Neural cell (in vitro differentiated cells): Measurements from ENCODE around the gene DSPP. TPM values are rescaled to one million over a fixed set of nuclear protein-coding genes. Genes with fewer than 3 reads are reported as not detected.

ENCODE experiments used
- H2AFZ ChIP-seq: fragments of 200-600, 300-800 bp; sonication (generic), shearing (Covaris generic); 2 replicates; pipeline ENCODE4 v1.6.0; 2014; ENCODE audit warnings: low read depth, mild to moderate bottlenecking, antibody characterized with exemption, low read length, moderate library complexity
- H3F3A ChIP-seq: fragments of 200-600 bp; shearing (Covaris generic); 2 replicates; pipeline ENCODE4 v1.6.1; 2016; ENCODE audit warnings: mild to moderate bottlenecking, moderate library complexity, mixed read lengths, antibody characterized with exemption, low read length; ENCODE audit not compliant: insufficient read depth, poor library complexity, severe bottlenecking
- H3K27ac ChIP-seq: fragments of 200-600, 300-800 bp; sonication (generic), shearing (Covaris generic); 2 replicates; pipeline ENCODE4 v1.5.1; 2014; ENCODE audit warnings: mild to moderate bottlenecking, low read length, moderate library complexity
- H3K27me3 ChIP-seq: fragments of 300-800, 200-600 bp; sonication (generic), shearing (Covaris generic); 2 replicates; pipeline ENCODE4 v1.6.0; 2014; ENCODE audit warnings: mild to moderate bottlenecking, low read depth, low read length, moderate library complexity; ENCODE audit not compliant: insufficient read depth
- H3K36me3 ChIP-seq: fragments of 300-800, 200-600 bp; sonication (generic), shearing (Covaris generic); 2 replicates; pipeline ENCODE4 v1.5.1; 2014; ENCODE audit warnings: mild to moderate bottlenecking, antibody characterized with exemption, low read length, moderate library complexity; ENCODE audit not compliant: insufficient read depth
- H3K4me2 ChIP-seq: fragments of 300-800, 200-600 bp; sonication (generic), shearing (Covaris generic); 2 replicates; pipeline ENCODE4 v1.6.0; 2014; ENCODE audit warnings: mild to moderate bottlenecking, low read length
- H3K4me3 ChIP-seq: fragments of 300-800, 200-600 bp; sonication (generic), shearing (Covaris generic); 2 replicates; pipeline ENCODE4 v1.5.1; 2014; ENCODE audit warnings: mild to moderate bottlenecking, low read length, moderate library complexity
- H3K79me2 ChIP-seq: fragments of 200-600 bp; shearing (Covaris generic); replicated peaks from 2 replicates; pipeline ENCODE4 v1.6.0; 2014; ENCODE audit warnings: mild to moderate bottlenecking, low read length, moderate library complexity; ENCODE audit not compliant: insufficient read depth
- H3K9ac ChIP-seq: fragments of 300-800, 200-600 bp; sonication (generic), shearing (Covaris generic); 2 replicates; pipeline ENCODE4 v1.6.1; 2016; ENCODE audit warnings: mild to moderate bottlenecking, low read length, mixed read lengths
- H3K9me2 ChIP-seq: fragments of 200-600 bp; shearing (Covaris generic); 2 replicates; pipeline ENCODE4 v1.6.1; 2016; ENCODE audit warnings: mild to moderate bottlenecking, low read length, mixed read lengths; ENCODE audit not compliant: insufficient read depth
- H3K9me3 ChIP-seq: fragments of 200-600, 300-800 bp; sonication (generic), shearing (Covaris generic); 2 replicates; pipeline ENCODE4 v1.6.1; 2016; ENCODE audit warnings: mild to moderate bottlenecking, mixed run types, low read length, moderate library complexity, mixed read lengths
- H4K20me1 ChIP-seq: fragments of 200-600 bp; shearing (Covaris generic); 2 replicates; pipeline ENCODE4 v1.6.1; 2016; ENCODE audit warnings: mild to moderate bottlenecking, mixed run types; ENCODE audit not compliant: insufficient read depth
- EP300 ChIP-seq: fragments of 450-650 bp; conservative IDR thresholded peaks from 2 replicates; pipeline ENCODE4 v1.6.1; 2014; ENCODE audit warnings: antibody characterized with exemption, mild to moderate bottlenecking, moderate library complexity; ENCODE audit not compliant: poor library complexity, severe bottlenecking
- EZH2 ChIP-seq: fragments of 200-600, 300-800 bp; shearing (Covaris generic), sonication (generic); IDR thresholded peaks from 2 replicates; pipeline ENCODE4 v1.6.1; 2014; ENCODE audit warnings: antibody characterized with exemption, low read length, borderline replicate concordance, mild to moderate bottlenecking; ENCODE audit not compliant: insufficient read depth, poor library complexity, severe bottlenecking
- MXI1 ChIP-seq: fragments of 450-650 bp; conservative IDR thresholded peaks from 2 replicates; pipeline ENCODE4 v1.6.1; 2014; ENCODE audit warnings: antibody characterized with exemption, mild to moderate bottlenecking; ENCODE audit not compliant: poor library complexity, severe bottlenecking
- POLR2AphosphoS5 ChIP-seq: IDR thresholded peaks from 2 replicates; pipeline ENCODE4 v1.6.1; 2012
- RAD21 ChIP-seq: fragments of 450-650 bp; conservative IDR thresholded peaks from 2 replicates; pipeline ENCODE4 v1.6.1; 2014; ENCODE audit warnings: antibody characterized with exemption, mild to moderate bottlenecking, moderate library complexity
- SMC3 ChIP-seq: fragments of 450-650 bp; conservative IDR thresholded peaks from 2 replicates; pipeline ENCODE4 v1.6.1; 2014; ENCODE audit warnings: antibody characterized with exemption, mild to moderate bottlenecking, moderate library complexity; ENCODE audit not compliant: poor library complexity
- TAF1 ChIP-seq: IDR thresholded peaks from 2 replicates; pipeline ENCODE4 v1.6.1; 2012; ENCODE audit warnings: low read depth
- polyA plus RNA-seq: library from polyadenylated mRNA; depleted of rRNA; stranded (reverse); fragments of >200 nt; gene quantifications from 2 replicates; pipeline ENCODE4 v1.2.3, GENCODE V29; 2014
- TF ChIP-seq, protein P1 (sequence below): fragments of 450-650 bp; IDR thresholded peaks from 2 replicates; pipeline ENCODE4 v1.5.1; 2014; ENCODE audit warnings: antibody characterized with exemption, mild to moderate bottlenecking, moderate library complexity; ENCODE audit not compliant: poor library complexity, severe bottlenecking
- TF ChIP-seq, protein P2 (sequence below): IDR thresholded peaks from 2 replicates; pipeline ENCODE4 v1.6.1; 2012; ENCODE audit warnings: borderline replicate concordance

Gene DSPP
- polyA plus RNA-seq, 1 donor from 2014 or later = not detected

DNA sequence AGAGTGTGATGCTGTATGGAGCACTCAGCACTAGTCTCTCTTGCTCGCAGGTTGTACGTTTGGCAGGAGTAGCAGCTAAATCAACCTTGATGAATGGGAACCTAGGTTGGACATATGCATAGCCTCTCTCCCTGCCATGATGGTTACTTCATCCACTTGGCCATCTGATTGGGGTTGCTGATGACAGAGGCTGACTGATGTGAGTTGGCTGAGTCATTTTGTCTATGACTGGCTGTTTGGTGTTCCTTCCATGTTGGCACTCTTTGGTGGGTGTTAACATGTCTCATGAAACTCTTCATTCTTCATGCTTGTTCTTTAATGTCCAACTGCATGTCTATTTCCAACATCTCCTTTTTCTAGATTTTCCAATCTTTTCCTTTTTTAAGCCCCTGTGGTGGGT, 47.5 kb upstream of the DSPP start:
- no peak overlapping the region for H3K27ac ChIP-seq
- H3F3A ChIP-seq = no peaks in the 10 kb centered on the region
- H3K79me2 ChIP-seq = no peaks in the 10 kb centered on the region
- H3K4me3 ChIP-seq = no peak overlapping the region
- H3K4me2 ChIP-seq = no peak overlapping the region
- TF ChIP-seq POLR2AphosphoS5 (no peak), MXI1 (no peak), EZH2 (no peak), TAF1 (no peak), EP300 (no peak), SMC3 (no peak), RAD21 (no peak)
- TF ChIP-seq, protein P1, sequence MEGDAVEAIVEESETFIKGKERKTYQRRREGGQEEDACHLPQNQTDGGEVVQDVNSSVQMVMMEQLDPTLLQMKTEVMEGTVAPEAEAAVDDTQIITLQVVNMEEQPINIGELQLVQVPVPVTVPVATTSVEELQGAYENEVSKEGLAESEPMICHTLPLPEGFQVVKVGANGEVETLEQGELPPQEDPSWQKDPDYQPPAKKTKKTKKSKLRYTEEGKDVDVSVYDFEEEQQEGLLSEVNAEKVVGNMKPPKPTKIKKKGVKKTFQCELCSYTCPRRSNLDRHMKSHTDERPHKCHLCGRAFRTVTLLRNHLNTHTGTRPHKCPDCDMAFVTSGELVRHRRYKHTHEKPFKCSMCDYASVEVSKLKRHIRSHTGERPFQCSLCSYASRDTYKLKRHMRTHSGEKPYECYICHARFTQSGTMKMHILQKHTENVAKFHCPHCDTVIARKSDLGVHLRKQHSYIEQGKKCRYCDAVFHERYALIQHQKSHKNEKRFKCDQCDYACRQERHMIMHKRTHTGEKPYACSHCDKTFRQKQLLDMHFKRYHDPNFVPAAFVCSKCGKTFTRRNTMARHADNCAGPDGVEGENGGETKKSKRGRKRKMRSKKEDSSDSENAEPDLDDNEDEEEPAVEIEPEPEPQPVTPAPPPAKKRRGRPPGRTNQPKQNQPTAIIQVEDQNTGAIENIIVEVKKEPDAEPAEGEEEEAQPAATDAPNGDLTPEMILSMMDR = no peak
- TF ChIP-seq, protein P2, sequence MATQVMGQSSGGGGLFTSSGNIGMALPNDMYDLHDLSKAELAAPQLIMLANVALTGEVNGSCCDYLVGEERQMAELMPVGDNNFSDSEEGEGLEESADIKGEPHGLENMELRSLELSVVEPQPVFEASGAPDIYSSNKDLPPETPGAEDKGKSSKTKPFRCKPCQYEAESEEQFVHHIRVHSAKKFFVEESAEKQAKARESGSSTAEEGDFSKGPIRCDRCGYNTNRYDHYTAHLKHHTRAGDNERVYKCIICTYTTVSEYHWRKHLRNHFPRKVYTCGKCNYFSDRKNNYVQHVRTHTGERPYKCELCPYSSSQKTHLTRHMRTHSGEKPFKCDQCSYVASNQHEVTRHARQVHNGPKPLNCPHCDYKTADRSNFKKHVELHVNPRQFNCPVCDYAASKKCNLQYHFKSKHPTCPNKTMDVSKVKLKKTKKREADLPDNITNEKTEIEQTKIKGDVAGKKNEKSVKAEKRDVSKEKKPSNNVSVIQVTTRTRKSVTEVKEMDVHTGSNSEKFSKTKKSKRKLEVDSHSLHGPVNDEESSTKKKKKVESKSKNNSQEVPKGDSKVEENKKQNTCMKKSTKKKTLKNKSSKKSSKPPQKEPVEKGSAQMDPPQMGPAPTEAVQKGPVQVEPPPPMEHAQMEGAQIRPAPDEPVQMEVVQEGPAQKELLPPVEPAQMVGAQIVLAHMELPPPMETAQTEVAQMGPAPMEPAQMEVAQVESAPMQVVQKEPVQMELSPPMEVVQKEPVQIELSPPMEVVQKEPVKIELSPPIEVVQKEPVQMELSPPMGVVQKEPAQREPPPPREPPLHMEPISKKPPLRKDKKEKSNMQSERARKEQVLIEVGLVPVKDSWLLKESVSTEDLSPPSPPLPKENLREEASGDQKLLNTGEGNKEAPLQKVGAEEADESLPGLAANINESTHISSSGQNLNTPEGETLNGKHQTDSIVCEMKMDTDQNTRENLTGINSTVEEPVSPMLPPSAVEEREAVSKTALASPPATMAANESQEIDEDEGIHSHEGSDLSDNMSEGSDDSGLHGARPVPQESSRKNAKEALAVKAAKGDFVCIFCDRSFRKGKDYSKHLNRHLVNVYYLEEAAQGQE = no peak
- H4K20me1 ChIP-seq = no peaks in the 10 kb centered on the region
- no peaks in the 10 kb centered on the region for H3K9me2 ChIP-seq
- H3K9ac ChIP-seq = no peak overlapping the region
- no peaks in the 10 kb centered on the region for H3K27me3 ChIP-seq
- H3K9me3 ChIP-seq = no peaks in the 10 kb centered on the region
- no peaks in the 10 kb centered on the region for H3K36me3 ChIP-seq
- H2AFZ ChIP-seq = no peak overlapping the region

DNA sequence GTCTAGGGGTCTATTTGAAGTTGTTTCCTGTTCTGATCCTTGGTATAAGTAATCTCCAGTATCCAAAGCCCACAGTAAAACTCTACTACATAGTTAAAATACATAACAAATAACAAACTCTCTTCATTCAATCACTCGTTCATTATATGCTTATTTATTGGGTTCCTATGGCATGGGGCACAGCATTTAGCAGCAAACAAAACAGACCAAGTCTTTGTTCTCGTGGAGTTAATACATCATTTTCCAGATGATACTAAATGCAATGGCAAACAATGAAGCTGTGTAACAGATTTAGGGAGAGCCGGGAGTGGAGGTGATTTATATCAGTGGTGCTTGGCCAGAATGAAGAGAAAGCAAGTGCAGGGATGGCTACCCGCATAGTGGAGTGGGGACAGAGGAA, 42.6 kb upstream of the DSPP start:
- Histone ChIP-seq H3K9ac (no peak overlapping the region), H3K4me2 (no peak overlapping the region), H3F3A (no peaks in the 10 kb centered on the region), H3K9me2 (no peaks in the 10 kb centered on the region), H3K27me3 (no peaks in the 10 kb centered on the region), H2AFZ (no peak overlapping the region), H3K79me2 (no peaks in the 10 kb centered on the region), H3K4me3 (no peak overlapping the region), H4K20me1 (no peaks in the 10 kb centered on the region), H3K27ac (no peak overlapping the region), H3K36me3 (no peaks in the 10 kb centered on the region), H3K9me3 (no peaks in the 10 kb centered on the region)
- no peak for TF ChIP-seq TAF1
- TF ChIP-seq, protein P2 = no peak
- no peak for TF ChIP-seq RAD21
- no peak for TF ChIP-seq EZH2
- TF ChIP-seq EP300 = no peak
- TF ChIP-seq, protein P1 = no peak
- TF ChIP-seq POLR2AphosphoS5 = no peak
- TF ChIP-seq SMC3 = no peak
- no peak for TF ChIP-seq MXI1
